Left renal cortex interstitium (tissue), 4 donors: Measurements from ENCODE around the gene DHX34. TPM values are rescaled to one million over a fixed set of nuclear protein-coding genes. Genes with fewer than 3 reads are reported as not detected.
"Not testable (repeated sequence)": the region's sequence is repeated elsewhere in the genome, so short reads cannot be mapped to it uniquely, and the experiment has no call there.

Source experiments
- DNase-seq, 4 donors: peaks; one replicate each; pipeline ENCODE4 v3.0.0-alpha.2; 2013; ENCODE audit warnings: low read depth in 4 of 4, low spot score in 2 of 4, missing footprints in 1 of 4
- polyA plus RNA-seq, 4 donors: library from polyadenylated mRNA; unstranded; fragments of 120-200 nt; gene quantifications; one replicate each; pipeline ENCODE4 v1.2.1, GENCODE V29; 2013; ENCODE audit not compliant: insufficient read length in 4 of 4

The DHX34 gene
- polyA plus RNA-seq, 4 donors = 9.6 to 21.9 (median 16.0) TPM

DNA sequence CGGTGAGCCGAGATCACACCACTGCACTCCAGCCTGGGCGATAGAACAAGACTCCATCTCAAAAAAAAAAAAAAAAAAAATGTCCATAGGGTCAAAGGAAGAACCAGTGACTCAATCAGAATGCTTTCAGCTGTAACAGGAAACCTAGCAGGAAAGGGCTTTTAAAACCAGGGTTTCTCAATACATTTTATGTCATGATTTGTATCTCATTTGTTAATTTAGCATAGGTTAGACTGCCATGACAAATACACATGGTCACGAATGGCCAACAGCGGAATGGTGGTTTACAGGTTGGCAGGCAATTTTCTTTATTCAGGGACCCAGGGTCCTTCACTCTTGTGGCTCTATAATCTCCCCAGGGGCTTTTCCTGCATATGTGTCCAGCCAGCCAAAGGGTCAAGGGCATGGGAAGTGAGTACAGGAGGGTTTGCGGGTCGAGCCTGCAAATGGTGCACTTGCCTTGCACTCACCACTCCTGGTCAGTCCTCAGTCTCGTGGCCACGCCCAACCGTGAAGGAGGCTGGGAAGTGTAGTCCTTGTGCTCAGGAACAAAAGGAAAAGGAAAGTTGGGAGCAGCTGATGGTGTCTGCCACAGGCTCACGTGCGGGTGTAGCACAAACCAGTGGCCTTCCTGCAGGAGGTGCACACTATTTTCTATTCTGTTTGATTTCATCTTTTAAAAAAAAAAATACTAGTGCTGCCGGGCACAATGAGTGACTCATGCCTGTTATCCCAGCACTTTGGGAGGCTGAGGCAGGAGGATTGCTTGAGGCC lies 14.8 kb downstream of the DHX34 start:
- no peak for DNase-seq

DNA sequence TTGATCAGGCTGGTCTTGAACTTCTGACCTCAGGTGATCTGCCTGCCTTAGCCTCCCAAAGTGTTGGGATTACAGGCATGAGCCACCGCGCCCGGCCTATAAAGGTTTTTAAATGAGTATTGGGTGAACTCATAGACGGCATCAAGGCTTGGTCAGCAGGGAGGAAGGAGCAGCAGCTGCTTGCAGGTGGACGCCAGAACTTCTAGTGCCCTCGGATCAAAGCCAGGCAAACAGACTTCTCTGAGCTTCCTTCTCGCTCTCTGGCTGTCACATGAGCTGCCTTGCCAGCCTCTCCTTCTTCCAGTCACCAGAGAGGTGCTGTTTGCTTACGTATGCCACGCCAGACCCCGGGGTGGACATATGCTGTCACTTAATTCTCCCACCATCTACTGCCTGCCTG lies 16.3 kb downstream of the DHX34 start:
- not testable (repeated sequence) for DNase-seq

DNA sequence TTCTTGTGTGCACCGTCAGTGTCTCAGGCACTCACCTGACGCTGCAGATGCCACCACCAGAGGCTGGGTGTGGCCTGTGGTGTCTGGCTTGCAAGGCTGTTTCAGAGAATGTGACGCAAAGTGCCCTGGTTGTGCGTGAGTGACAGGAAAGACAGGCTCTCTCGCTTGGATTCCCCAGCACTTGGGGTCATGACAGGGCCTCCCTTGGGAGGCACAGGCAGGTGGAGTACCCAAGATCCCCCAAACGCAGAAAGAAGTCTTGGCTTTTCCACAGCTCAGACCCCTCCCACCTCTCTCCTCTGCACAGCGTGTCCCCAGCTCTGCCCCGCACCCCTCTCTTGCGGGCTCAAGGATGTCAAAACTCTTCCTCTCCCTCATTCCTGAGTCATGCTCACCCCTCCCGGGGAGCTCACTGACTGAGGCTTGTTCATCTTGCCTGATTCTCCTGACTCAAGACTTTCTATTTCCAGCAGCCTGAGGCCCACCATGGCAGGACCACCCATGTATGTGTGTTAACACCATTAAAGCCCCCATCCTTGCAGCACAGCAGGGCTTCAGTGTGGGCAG lies 21.0 kb downstream of the DHX34 start:
- no peak for DNase-seq

DNA sequence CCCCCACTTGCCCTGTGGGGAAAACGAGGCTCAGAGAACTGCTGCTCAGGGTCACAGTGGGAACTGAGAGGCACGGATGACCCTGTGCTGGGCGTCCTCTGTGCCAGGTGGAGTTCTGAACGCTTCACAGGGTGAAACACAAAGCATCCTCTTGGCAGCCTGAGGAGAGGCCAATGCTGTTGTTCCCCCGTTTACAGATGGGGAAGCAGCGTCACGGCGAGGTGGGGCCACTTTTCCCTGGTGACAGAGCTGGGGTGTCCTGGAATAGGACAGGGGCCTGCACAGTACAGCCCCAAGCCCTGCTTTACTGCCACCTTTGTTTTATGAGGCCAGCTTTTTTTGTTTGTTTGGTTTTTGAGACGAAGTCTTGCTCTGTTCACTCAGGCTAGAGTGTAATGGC lies 22.1 kb downstream of the DHX34 start:
- no peak for DNase-seq

DNA sequence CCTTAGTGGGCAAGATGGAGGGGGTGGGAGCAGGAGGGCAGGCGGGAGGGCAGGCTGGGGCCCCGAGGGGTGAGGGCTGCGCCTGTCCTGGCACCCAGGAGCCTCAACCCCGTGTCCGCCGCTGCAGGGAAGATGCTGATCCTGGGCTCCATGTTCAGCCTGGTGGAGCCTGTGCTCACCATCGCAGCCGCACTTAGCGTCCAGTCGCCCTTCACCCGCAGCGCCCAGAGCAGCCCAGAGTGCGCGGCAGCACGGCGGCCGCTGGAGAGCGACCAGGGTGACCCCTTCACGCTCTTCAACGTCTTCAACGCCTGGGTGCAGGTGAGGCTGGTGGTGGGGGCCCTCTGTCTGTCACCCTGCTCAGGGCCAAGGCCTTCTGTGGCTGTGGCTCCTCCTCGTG lies 23.5 kb downstream of the DHX34 start:
- DNase-seq = no peak

DNA sequence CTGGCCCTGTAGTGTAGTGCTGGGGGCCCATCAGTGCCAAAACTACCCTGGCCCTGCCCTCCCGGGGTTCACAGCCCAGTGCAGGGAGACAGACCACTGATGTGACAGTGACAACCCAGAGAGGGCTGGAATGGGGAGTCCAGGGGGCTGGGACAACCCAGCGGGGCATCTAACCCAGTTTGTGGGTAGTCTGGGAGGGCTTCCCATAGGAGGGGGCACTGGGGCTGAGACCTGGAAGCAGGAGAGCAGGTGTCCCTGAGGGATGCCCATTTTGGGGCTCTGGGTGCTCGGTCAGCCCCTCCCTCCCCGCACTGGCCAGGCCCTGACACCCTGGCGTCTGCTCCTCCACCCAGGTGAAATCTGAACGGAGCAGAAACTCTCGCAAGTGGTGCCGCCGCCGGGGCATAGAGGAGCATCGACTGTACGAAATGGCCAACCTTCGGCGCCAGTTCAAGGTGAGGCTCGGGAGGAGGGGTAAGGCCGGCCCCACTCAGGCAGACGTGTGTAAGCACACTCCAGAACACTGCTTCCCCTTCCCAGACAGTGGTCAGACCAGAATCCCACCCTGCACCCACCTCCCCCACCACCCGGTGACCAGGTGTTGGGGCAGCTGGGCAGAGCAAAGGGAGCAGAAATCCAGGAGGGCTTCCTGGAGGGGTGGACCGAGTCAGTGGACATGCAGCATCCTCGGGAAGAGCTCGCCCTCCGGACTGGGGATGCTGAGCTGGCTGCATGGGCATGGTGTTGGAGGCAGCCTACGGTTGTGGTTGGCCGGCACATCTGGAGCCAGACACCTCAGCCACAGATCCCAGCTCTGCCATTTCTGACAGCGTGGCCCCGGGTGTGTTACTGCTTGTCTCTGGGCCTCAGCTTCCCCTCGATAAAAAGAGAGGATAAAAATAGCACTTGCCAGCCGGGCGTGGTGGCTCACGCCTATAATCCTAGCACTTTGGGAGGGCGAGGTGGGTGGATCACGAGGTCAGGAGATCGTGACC lies 24.4 kb downstream of the DHX34 start:
- no peak for DNase-seq

DNA sequence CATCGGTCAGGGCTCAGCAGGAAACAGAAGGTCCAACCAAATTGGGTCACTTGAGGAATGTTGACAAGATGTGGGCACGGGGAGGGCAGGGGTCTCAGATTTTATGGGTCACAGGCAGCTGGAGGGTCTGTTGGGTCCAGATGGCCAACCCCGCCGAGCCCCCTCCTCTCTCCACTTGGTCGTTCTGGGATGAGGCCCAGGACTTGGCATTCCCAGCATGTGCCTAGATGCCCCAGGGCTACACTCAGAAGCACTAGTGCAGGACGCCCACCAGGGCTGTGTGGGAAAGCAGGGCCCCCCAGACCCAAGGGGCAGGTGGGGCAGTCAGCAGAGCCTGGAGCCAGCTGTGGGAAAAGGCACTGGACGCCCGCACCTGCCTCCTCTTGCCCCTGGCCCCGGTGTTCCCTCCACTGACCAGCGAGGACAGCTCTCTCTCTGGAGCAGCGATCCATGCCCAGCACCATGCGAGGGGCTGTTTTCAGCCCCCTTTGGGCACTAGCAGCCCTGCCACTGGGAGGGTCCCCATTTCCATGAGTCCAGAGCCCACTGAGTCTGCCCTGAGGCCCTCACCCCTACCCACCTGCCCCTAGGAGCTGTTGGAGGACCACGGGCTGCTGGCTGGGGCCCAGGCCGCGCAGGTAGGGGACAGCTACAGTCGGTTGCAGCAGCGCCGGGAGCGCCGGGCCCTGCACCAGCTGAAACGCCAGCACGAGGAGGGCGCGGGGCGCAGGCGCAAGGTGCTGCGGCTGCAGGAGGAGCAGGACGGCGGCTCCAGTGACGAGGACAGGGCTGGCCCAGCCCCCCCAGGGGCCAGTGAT lies 26.0 kb downstream of the DHX34 start:
- DNase-seq = no peak

DNA sequence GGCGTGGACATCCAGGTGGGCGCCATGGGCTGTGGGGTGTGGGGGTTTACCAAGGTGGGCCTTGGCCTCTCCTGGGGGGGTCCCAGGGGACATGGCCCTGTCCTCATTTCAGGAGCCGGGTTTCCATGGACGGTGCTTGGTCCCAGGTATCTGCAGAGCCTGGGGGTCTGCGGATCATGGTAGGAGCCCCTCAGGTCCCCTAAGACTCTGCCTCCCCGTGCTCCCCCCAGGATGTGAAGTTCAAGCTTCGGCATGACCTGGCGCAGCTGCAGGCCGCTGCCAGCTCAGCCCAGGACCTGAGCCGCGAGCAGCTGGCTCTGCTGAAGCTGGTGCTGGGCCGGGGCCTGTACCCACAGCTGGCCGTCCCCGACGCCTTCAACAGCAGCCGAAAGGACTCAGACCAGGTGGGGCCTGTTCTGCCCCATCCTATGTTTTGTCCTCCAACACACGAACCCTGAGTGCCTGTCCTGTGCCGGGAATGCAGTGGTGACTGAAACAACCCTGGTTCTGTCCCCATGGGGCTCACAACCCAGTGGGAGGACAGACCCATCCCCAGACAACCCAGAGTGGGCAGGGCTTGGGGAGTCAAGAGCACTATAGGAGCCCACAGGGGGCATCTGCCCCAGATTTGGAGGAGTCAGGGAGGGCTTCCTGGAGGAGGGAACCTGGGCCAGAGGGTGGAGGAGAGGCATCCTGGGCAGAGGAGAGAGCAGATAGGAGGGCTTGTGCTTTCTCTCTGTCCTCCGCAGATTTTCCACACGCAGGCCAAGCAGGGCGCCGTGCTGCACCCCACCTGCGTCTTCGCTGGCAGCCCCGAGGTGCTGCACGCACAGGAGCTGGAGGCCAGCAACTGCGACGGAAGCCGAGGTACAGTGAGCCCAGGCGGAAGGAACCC lies 26.8 kb downstream of the DHX34 start:
- no peak for DNase-seq

DNA sequence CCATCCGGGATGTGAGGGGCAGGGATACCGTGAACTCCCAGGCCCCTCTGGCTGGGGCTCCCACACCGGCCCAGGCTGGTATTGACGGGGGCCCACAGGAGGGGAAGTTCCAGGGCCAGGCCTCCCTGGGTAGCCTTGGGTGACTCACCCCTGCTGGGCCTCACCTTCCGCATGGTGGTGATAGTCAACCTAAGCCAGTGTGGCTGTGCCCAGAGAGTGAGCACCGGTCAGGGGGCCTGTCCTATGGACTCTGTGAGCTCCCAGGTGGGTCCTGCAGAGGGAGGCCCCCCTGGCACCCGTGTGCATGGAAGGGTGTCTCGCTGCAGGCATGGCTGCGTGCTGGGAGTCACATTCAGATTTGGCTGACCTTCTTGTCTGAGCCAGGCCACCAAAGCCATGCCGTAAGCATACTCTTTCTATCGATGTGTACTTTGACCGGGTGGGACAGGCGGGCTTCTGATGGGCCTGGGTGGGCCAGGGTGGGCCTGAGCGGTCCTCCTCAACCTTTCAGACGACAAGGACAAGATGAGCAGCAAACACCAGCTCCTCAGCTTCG lies 27.6 kb downstream of the DHX34 start:
- DNase-seq = no peak

DNA sequence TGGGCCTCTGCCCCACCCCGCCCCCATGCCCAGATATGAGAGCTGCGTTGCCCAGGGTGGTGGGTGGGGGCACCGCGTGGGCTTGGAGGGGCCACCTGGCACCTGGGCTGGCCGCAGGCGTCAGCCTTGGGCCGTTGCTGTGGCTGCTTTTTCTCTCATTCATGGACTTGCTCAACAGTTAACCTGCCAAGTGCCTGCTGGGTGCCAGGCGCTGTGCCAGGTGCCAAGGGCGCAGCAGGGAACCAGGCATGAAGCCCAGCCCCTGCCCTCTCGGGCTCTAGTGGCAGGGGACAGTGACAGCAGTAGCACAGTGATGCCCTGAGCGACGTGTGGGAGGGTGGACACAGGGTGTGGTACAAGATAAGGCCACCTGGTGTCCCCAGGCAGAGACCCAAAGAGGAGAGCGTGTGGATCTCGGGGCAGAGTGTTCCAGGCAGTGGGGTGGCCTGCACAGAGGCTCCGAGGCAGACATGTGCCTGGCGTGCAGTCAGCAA lies 28.1 kb downstream of the DHX34 start:
- DNase-seq = no peak

DNA sequence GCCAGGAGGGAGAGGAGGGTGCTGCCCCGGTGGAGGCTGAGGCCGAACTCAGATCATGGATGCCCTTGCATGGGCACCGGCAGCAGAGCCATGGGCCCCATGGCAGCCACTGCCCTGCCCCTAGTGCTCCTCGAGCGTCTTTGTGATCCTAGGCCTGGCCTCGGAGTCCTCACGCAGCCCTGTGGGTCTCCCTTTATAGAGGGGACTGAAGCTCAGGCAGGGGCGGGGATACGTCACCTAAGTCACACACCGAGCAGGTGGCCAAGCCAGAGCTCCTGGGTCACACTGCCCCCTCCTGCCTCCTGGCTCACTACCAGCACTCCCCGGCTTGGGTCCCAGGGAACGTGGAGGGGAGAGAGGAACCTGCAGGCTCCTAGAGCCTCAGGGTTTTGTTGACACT lies 28.7 kb downstream of the DHX34 start:
- DNase-seq = no peak

DNA sequence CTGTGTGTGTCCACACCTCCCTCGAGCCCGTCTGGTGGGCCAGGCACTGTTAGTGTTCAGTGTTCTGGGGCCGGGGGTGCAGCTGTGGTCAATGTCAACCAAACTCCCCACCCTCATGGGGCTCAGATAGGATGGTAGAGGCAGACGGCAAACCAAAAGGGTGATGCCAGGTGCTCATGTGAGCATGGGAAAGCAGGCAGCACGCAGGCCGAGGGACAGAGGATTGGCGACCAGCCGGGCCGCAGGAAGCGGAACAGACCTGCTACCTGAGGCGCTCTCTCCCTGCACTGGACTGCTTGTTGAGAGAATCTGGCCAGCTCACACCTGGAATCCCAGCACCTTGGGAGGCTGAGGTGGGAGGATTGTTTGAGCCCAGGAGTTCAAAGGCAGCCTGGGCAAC lies 29.1 kb downstream of the DHX34 start:
- no peak for DNase-seq

DNA sequence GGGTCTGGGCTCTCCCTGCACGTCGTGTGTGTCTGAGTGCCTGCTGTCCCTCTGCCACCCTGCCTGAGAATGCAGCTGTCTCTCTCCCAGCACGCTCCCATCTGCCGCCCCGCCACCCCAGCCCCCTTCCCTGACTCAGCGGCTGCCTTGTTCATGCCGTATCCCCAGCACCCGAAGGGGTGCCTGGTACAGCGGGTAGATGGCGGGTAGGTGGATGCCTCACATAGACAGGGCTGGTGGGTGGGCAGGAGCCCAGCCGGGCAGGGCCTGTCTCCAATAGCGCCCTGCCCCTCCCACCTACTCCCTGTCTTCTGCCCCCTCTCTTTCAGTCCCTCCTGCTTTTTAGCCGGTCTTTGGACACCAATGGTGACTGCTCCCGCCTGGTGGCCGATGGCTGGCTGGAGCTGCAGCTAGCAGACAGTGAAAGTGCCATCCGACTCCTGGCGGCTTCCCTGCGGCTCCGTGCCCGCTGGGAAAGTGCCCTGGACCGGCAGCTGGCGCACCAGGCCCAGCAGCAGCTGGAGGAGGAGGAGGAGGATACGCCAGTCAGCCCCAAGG lies 30.3 kb downstream of the DHX34 start:
- no peak for DNase-seq

DNA sequence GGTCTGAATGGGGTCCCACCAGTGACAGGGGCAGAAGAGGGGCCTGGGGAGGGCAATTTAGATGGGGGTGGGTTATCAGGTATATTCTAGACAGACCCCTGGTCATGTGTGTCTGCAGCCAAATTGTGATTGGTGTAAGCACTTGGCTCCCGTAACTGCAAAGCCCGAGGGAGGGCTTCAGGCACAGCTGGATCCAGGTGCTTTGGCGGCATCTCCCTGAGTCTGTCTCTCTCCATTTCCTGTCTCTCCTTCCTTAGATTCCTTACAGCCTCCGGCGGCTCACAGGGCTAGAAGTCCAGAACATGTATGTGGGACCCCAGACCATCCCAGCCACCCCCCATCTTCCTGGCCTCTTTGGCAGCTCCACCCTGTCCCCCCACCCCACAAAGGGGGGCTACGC lies 31.4 kb downstream of the DHX34 start:
- DNase-seq = no peak

DNA sequence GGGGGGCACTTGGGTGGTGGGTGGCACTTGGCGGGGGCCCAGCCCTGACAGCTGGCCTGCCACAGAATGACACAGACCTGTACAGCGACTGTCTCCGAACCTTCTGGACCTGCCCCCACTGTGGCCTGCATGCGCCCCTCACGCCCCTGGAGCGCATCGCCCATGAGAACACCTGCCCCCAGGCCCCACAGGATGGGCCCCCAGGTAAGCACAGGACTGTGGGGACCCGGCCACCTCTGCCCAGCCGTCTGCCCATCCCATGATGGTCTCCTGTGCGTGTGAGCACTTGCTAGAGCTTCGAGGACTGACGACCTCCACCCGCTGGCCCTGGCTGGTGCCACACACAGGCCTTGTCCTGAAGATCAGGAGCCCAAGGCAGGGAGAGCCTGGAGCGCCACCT lies 32.0 kb downstream of the DHX34 start:
- DNase-seq = no peak

DNA sequence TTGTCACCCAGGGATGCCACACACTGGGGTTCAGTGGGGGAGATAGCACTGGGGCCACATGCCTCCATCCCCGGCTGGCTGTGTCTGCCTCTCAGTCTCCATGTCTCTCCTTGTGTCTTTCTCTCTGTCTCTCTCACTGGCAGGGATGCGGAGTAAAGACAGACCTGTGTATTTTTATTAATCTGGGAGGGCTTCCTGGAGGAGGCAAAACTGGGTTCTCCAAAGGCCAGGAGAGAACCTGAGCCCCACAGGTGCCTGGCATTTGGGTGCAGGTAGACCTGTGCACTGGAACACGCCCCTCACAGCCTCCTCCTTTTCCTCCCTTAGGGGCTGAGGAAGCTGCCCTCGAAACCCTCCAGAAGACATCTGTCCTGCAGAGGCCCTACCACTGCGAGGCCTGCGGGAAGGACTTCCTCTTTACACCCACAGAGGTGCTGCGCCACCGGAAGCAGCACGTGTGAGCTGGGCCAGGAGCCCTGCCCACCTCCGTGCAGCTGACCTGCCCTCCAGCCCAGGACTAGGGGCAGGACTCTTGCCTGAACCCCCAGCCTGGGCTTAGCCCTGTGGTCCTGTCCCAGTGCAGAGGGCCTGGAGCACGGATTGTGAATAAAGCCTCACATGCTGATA lies 32.7 kb downstream of the DHX34 start:
- no peak for DNase-seq

DNA sequence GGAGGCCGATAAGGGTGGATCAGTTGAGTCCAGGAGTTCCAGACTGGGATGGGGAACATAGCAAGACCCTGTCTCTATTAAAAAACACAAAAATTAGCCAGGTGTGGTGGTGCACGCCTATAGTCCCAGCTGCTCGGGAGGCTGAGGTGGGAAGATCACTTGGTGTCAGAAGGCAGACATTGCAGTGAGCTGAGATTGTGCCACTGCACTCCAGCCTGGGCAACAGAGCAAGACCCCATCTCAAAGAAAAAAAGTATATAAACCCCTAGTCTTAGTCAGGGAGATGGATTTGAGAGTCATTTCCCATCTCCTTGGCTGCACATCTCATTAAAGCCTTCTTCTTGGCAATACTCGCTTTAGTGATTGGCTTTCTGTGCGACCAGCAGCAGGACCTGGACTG lies 34.8 kb downstream of the DHX34 start:
- DNase-seq = not testable (repeated sequence)

DNA sequence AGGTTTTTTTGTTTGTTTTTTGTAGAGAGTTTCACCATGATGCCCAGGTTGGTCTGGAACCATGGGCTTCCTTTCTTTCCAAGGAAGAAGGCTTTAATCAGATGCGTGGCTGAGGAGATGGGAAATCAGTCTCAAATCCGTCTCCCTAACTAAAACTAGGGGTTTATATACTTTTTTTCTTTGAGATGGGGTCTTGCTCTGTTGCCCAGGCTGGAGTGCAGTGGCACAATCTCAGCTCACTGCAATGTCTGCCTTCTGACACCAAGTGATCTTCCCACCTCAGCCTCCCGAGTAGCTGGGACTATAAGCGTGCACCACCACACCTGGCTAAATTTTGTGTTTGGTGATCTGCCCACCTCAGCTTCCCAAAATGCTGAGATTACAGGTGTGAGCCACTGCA lies 35.4 kb downstream of the DHX34 start:
- DNase-seq = not testable (repeated sequence)
